ENCODE measurements around the gene IFT81.

The IFT81 gene

GRCh38 chr12:110090266-110091135 is 33.7 kb upstream of the IFT81 start:
- Histone ChIP-seq H3K27ac (ENCODE audit: low read depth, low read length) (no peak overlapping the region), H3K9ac (ENCODE audit: low read length in 5 of 5) (no peak overlapping the region)

GRCh38 chr12:110091136-110091711 is 32.9 kb upstream of the IFT81 start:
- H3K4me1 ChIP-seq (ENCODE audit: control insufficient read depth in 5 of 5, insufficient read depth in 5 of 5, low read length in 5 of 5): peaks cover 0 to 11% (median 0%) of the 10 kb centered on the region in 5 donors
- no peaks in the 10 kb centered on the region for H3K36me3 ChIP-seq (ENCODE audit: control insufficient read depth in 5 of 5, insufficient read depth in 5 of 5, low read length in 5 of 5)
- no peak overlapping the region for H3K27ac ChIP-seq (ENCODE audit: low read depth, low read length)
- H3K4me3 ChIP-seq (ENCODE audit: low read depth in 1 of 5, low read length in 5 of 5): no peak overlapping the region
- H3K9ac ChIP-seq (ENCODE audit: low read length in 5 of 5): no peak overlapping the region
- peaks cover 0 to 5% (median 3%) of the 10 kb centered on the region in 5 donors for H3K27me3 ChIP-seq (ENCODE audit: control insufficient read depth in 5 of 5, insufficient read depth in 4 of 5, low read length in 5 of 5)
- H3K9me3 ChIP-seq (ENCODE audit: control insufficient read depth in 5 of 5, low read length in 5 of 5): no peaks in the 10 kb centered on the region

More at GRCh38 chr12:110090266-110091135, 33.7 kb upstream of the IFT81 start:
- Histone ChIP-seq H3K4me1 (ENCODE audit: control insufficient read depth in 5 of 5, insufficient read depth in 5 of 5, low read length in 5 of 5) (peaks cover 0 to 12% (median 0%) of the 10 kb centered on the region in 5 donors), H3K27me3 (ENCODE audit: control insufficient read depth in 5 of 5, insufficient read depth in 4 of 5, low read length in 5 of 5) (peaks cover 0 to 7% (median 3%) of the 10 kb centered on the region in 5 donors), H3K36me3 (ENCODE audit: control insufficient read depth in 5 of 5, insufficient read depth in 5 of 5, low read length in 5 of 5) (no peaks in the 10 kb centered on the region), H3K9me3 (ENCODE audit: control insufficient read depth in 5 of 5, low read length in 5 of 5) (no peaks in the 10 kb centered on the region), H3K4me3 (ENCODE audit: low read depth in 1 of 5, low read length in 5 of 5) (no peak overlapping the region)

- H3K9ac ChIP-seq (ENCODE audit: low read length in 5 of 5): no peak overlapping the region
- H3K9me3 ChIP-seq (ENCODE audit: control insufficient read depth in 5 of 5, low read length in 5 of 5): no peaks in the 10 kb centered on the region
Observed at GRCh38 chr12:110093631-110094311, 30.4 kb upstream of the IFT81 start.

DNA sequence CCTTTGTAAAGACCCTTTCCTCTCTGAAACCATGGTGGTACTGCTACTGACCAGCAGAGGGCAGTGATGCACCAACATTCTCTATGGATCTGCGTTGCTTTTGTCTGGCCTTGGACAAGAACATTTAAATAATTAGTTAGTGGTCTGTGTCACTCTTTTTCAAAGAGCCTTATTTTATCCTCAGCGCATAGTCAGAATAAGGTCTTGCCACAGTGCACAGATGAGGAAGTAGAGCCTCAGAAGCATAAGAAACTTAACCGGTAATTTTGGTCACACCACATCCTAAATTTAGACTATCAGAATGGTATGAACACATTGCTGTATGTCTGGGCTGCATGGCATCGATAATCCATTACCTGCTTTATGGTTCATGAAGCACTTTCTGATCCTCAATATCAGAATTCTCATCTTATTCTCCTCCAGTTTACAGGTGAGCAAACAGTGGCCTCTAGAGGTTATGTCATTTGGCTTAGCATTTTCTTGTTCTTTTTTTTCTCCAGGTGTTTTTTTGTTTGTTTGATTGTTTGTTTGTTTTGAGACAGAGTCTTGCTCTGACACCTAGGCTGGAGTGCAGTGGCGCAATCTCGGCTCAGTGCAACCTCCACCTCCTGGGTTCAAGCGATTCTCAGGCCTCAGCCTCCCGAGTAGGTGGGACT is 23.7 kb upstream of the IFT81 start:
- Histone ChIP-seq H3K27ac (ENCODE audit: low read depth, low read length) (no peak overlapping the region), H3K9me3 (ENCODE audit: control insufficient read depth in 5 of 5, low read length in 5 of 5) (no peaks in the 10 kb centered on the region), H3K4me1 (ENCODE audit: control insufficient read depth in 5 of 5, insufficient read depth in 5 of 5, low read length in 5 of 5) (peaks cover 0 to 19% (median 11%) of the 10 kb centered on the region in 5 donors), H3K27me3 (ENCODE audit: control insufficient read depth in 5 of 5, insufficient read depth in 4 of 5, low read length in 5 of 5) (no peaks in the 10 kb centered on the region), H3K36me3 (ENCODE audit: control insufficient read depth in 5 of 5, insufficient read depth in 5 of 5, low read length in 5 of 5) (no peaks in the 10 kb centered on the region), H3K9ac (ENCODE audit: low read length in 5 of 5) (no peak overlapping the region), H3K4me3 (ENCODE audit: low read depth in 1 of 5, low read length in 5 of 5) (no peak overlapping the region)

More at GRCh38 chr12:110093631-110094311, 30.4 kb upstream of the IFT81 start:
- Histone ChIP-seq H3K36me3 (ENCODE audit: control insufficient read depth in 5 of 5, insufficient read depth in 5 of 5, low read length in 5 of 5) (no peaks in the 10 kb centered on the region), H3K4me1 (ENCODE audit: control insufficient read depth in 5 of 5, insufficient read depth in 5 of 5, low read length in 5 of 5) (no peaks in the 10 kb centered on the region), H3K27me3 (ENCODE audit: control insufficient read depth in 5 of 5, insufficient read depth in 4 of 5, low read length in 5 of 5) (peaks cover 0 to 4% (median 0%) of the 10 kb centered on the region in 5 donors), H3K27ac (ENCODE audit: low read depth, low read length) (no peak overlapping the region), H3K4me3 (ENCODE audit: low read depth in 1 of 5, low read length in 5 of 5) (no peak overlapping the region)

DNA sequence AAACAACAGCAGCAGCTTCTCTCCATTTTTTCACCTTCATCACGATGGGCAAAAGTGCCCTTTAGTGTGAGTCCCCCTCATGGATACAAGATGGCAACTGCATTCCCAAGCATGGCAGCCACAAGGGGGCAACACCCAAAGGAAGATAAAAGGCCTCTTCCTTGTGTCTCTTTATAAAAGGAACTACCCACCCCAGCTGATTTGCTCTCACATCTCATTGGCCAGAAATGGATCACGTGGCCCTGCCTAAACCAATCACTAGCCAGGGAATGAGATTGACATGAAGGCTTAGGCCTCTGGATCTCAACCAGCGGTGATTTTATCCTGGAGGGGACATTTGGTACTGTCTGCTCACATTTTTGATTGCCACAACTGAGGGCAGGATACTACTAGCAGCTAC is 21.9 kb upstream of the IFT81 start:
- H3K27ac ChIP-seq (ENCODE audit: low read depth, low read length): no peak overlapping the region
- H3K9ac ChIP-seq (ENCODE audit: low read length in 5 of 5): no peak overlapping the region
- H3K4me1 ChIP-seq (ENCODE audit: control insufficient read depth in 5 of 5, insufficient read depth in 5 of 5, low read length in 5 of 5): peaks cover 0 to 32% (median 16%) of the 10 kb centered on the region in 5 donors
- H3K27me3 ChIP-seq (ENCODE audit: control insufficient read depth in 5 of 5, insufficient read depth in 4 of 5, low read length in 5 of 5): no peaks in the 10 kb centered on the region
- no peaks in the 10 kb centered on the region for H3K9me3 ChIP-seq (ENCODE audit: control insufficient read depth in 5 of 5, low read length in 5 of 5)
- no peak overlapping the region for H3K4me3 ChIP-seq (ENCODE audit: low read depth in 1 of 5, low read length in 5 of 5)
- H3K36me3 ChIP-seq (ENCODE audit: control insufficient read depth in 5 of 5, insufficient read depth in 5 of 5, low read length in 5 of 5): no peaks in the 10 kb centered on the region

- Histone ChIP-seq H3K4me1 (ENCODE audit: control insufficient read depth in 5 of 5, insufficient read depth in 5 of 5, low read length in 5 of 5) (peaks cover 4 to 52% (median 37%) of the 10 kb centered on the region in 5 donors), H3K4me3 (ENCODE audit: low read depth in 1 of 5, low read length in 5 of 5) (no peak overlapping the region), H3K9me3 (ENCODE audit: control insufficient read depth in 5 of 5, low read length in 5 of 5) (no peaks in the 10 kb centered on the region), H3K36me3 (ENCODE audit: control insufficient read depth in 5 of 5, insufficient read depth in 5 of 5, low read length in 5 of 5) (no peaks in the 10 kb centered on the region), H3K27me3 (ENCODE audit: control insufficient read depth in 5 of 5, insufficient read depth in 4 of 5, low read length in 5 of 5) (no peaks in the 10 kb centered on the region), H3K27ac (ENCODE audit: low read depth, low read length) (peak overlapping the region; percentile 48), H3K9ac (ENCODE audit: low read length in 5 of 5) (no peak overlapping the region)
Observed at GRCh38 chr12:110104188-110105094, 19.7 kb upstream of the IFT81 start.

- H3K4me3 ChIP-seq (ENCODE audit: low read depth in 1 of 5, low read length in 5 of 5): no peak overlapping the region
- peak overlapping the region; percentile 48 for H3K27ac ChIP-seq (ENCODE audit: low read depth, low read length)
- no peaks in the 10 kb centered on the region for H3K27me3 ChIP-seq (ENCODE audit: control insufficient read depth in 5 of 5, insufficient read depth in 4 of 5, low read length in 5 of 5)
- H3K9me3 ChIP-seq (ENCODE audit: control insufficient read depth in 5 of 5, low read length in 5 of 5): no peaks in the 10 kb centered on the region
- H3K4me1 ChIP-seq (ENCODE audit: control insufficient read depth in 5 of 5, insufficient read depth in 5 of 5, low read length in 5 of 5): peaks cover 4 to 56% (median 41%) of the 10 kb centered on the region in 5 donors
- H3K36me3 ChIP-seq (ENCODE audit: control insufficient read depth in 5 of 5, insufficient read depth in 5 of 5, low read length in 5 of 5): no peaks in the 10 kb centered on the region
- H3K9ac ChIP-seq (ENCODE audit: low read length in 5 of 5): no peak overlapping the region
Observed at GRCh38 chr12:110105159-110105558, 19.0 kb upstream of the IFT81 start.

DNA sequence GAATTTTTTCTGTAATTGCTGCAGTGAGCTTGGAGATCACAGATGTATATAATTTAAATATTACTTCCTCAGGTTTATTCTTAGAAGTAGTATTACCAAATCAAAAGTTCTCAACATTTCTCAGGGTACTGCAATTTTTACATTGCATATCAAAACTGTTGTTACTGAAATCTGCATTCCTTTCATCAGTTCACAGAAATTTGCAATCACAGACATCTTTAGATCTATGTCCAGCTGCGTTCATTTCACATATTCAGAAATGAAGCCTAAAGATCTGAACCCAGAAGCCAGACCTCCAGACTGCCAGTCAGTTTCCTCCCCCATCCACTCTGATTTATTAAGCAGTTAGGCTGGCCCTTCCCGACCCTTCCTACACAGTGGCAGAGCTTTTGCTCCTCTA is 18.2 kb upstream of the IFT81 start:
- Histone ChIP-seq H3K27me3 (ENCODE audit: control insufficient read depth in 5 of 5, insufficient read depth in 4 of 5, low read length in 5 of 5) (no peaks in the 10 kb centered on the region), H3K27ac (ENCODE audit: low read depth, low read length) (no peak overlapping the region), H3K4me3 (ENCODE audit: low read depth in 1 of 5, low read length in 5 of 5) (no peak overlapping the region), H3K36me3 (ENCODE audit: control insufficient read depth in 5 of 5, insufficient read depth in 5 of 5, low read length in 5 of 5) (no peaks in the 10 kb centered on the region), H3K4me1 (ENCODE audit: control insufficient read depth in 5 of 5, insufficient read depth in 5 of 5, low read length in 5 of 5) (peaks cover 4 to 52% (median 37%) of the 10 kb centered on the region in 5 donors), H3K9ac (ENCODE audit: low read length in 5 of 5) (no peak overlapping the region), H3K9me3 (ENCODE audit: control insufficient read depth in 5 of 5, low read length in 5 of 5) (no peaks in the 10 kb centered on the region)
